ENCODE measurements around the gene KCNK4. TPM values are rescaled to one million over a fixed set of nuclear protein-coding genes. Genes with fewer than 3 reads are reported as not detected.

The KCNK4 gene
- polyA plus RNA-seq, 1 experiment = not detected

DNA sequence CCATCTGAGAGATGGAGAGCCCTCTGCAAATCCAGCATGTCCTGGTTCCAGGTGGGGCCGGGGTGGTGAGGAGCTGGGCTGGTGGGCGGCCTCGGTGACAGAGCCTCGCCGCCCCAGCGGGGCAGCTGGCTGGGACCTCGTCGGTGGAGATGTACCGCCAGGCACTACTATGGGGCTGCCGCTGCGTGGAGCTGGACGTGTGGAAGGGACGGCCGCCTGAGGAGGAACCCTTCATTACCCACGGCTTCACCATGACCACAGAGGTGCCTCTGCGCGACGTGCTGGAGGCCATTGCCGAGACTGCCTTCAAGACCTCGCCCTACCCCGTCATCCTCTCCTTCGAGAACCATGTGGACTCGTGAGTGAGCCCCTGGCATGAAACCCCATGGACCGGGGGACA lies 32.7 kb upstream of the KCNK4 start:
- peaks cover 41% of the 10 kb centered on the region for H3K36me3 ChIP-seq (ENCODE audit: control insufficient read depth, insufficient read depth, low read length)
- TF ChIP-seq, protein P1, sequence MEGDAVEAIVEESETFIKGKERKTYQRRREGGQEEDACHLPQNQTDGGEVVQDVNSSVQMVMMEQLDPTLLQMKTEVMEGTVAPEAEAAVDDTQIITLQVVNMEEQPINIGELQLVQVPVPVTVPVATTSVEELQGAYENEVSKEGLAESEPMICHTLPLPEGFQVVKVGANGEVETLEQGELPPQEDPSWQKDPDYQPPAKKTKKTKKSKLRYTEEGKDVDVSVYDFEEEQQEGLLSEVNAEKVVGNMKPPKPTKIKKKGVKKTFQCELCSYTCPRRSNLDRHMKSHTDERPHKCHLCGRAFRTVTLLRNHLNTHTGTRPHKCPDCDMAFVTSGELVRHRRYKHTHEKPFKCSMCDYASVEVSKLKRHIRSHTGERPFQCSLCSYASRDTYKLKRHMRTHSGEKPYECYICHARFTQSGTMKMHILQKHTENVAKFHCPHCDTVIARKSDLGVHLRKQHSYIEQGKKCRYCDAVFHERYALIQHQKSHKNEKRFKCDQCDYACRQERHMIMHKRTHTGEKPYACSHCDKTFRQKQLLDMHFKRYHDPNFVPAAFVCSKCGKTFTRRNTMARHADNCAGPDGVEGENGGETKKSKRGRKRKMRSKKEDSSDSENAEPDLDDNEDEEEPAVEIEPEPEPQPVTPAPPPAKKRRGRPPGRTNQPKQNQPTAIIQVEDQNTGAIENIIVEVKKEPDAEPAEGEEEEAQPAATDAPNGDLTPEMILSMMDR (IDR thresholded peaks at IDR 0.05; ENCODE audit: insufficient read depth, low read depth, low read length) = no peak
- H3K27me3 ChIP-seq (ENCODE audit: control insufficient read depth, insufficient read depth, low read length) = no peaks in the 10 kb centered on the region
- ChIA-PET CTCF (interaction anchor here (1.2 to 2.0 kb wide), 2 partner anchors 9 to 10 kb away, joined by 5 to 7 read pairs; no protein-coding TSS in a partner anchor), POLR2A (no interaction called here)
- H3K4me3 ChIP-seq (ENCODE audit: low read depth, low read length) = no peak overlapping the region
- no peak for DNase-seq (ENCODE audit: low read depth)

DNA sequence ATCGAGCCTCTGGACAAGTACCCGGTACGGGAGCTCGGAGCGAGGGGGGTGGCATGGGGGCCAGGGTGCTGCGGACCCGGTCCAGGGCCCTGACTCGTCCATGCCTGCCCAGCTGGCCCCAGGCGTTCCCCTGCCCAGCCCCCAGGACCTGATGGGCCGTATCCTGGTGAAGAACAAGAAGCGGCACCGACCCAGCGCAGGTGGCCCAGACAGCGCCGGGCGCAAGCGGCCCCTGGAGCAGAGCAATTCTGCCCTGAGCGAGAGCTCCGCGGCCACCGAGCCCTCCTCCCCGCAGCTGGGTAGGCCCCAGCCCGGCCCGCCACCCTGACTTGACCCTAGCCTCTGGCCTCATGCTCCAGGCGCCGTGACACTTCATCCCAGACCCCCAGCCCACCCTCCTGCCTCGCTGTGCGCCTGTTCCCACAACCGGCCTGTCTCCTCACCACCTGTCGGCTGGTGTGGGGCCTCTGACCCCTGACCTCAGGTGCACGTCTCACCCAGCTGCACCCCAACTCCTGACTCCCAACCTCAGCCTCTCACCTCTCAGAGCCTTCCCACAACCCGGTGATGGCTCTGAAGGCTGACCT lies 32.1 kb upstream of the KCNK4 start:
- TF ChIP-seq, protein P1 (IDR thresholded peaks at IDR 0.05; ENCODE audit: insufficient read depth, low read depth, low read length) = no peak

DNA sequence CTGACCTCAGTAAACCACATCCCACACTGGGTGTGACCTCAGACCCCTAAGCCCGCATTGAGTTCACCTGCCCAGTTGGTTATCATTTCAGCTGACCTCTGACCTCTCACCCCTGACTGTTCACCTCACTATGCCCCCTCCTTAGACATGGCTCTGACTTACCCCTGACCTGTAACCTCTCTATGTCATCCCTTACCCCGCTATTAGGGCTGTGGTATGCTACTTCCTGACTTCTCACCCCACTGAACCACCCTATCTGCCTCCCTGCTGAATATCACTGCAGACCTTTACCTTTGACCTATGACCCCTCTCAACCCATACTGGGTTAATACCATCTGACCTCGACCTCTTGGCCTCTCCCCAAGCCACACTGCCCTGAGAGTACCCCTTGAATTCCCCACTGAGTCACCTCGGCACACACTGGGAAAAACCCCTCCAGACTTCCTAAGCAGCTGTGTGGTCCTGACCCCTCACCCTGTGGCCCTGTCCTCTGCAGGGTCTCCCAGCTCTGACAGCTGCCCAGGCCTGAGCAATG lies 31.5 kb upstream of the KCNK4 start:
- POLR2A ChIA-PET = no interaction called here
- H3K27me3 ChIP-seq (ENCODE audit: control insufficient read depth, insufficient read depth, low read length) = no peaks in the 10 kb centered on the region
- no peak for DNase-seq (ENCODE audit: low read depth)
- H3K36me3 ChIP-seq (ENCODE audit: control insufficient read depth, insufficient read depth, low read length) = peaks cover 51% of the 10 kb centered on the region
- CTCF ChIA-PET = interaction anchor here (0.8 kb wide), 1 partner anchor 45 kb away, joined by 3 read pairs; no protein-coding TSS in a partner anchor
- TF ChIP-seq, protein P1 (IDR thresholded peaks at IDR 0.05; ENCODE audit: insufficient read depth, low read depth, low read length) = no peak
- H3K4me3 ChIP-seq (ENCODE audit: low read depth, low read length) = no peak overlapping the region

More for the DNA sequence above, 32.1 kb upstream of the KCNK4 start:
- Histone ChIP-seq H3K27me3 (ENCODE audit: control insufficient read depth, insufficient read depth, low read length) (no peaks in the 10 kb centered on the region), H3K36me3 (ENCODE audit: control insufficient read depth, insufficient read depth, low read length) (peaks cover 47% of the 10 kb centered on the region), H3K4me3 (ENCODE audit: low read depth, low read length) (no peak overlapping the region)
- POLR2A ChIA-PET = no interaction called here
- CTCF ChIA-PET = interaction anchor here (0.8 kb wide), 1 partner anchor 45 kb away, joined by 3 read pairs; no protein-coding TSS in a partner anchor
- DNase-seq (ENCODE audit: low read depth) = no peak

DNA sequence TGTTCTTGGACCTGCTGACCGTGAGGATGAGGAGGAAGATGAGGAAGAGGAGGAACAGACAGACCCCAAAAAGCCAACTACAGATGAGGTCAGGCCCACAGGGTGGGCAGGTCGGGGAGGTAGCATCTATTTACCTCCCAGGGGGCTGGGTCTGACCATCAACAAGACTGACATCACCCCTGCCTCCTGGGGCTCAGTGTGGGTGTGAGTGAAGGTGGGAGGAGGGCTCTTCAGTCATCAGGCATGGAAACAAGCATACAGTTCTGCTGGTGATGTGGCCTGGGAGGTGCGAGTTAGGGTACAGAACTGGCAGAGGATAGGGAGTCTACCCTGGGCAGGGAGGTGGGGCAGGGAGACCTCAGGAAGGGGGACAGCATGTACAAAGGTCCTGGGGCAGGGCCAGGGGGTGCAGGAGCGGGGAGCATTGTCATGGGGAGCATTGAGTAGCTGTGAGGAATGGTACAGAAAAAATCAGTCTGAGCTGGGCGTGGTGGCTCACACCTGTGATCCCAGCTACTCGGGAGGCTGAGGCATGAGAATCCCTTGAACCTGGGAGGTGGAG lies 30.9 kb upstream of the KCNK4 start:
- ChIA-PET CTCF (interaction anchor here (0.8 to 6.5 kb wide), 4 partner anchors 9 to 45 kb away, joined by 3 to 56 read pairs (median 3); partner anchors contain the start of genes ESRRA and PLCB3), POLR2A (no interaction called here)
- no peak overlapping the region for H3K4me3 ChIP-seq (ENCODE audit: low read depth, low read length)
- H3K27me3 ChIP-seq (ENCODE audit: control insufficient read depth, insufficient read depth, low read length) = no peaks in the 10 kb centered on the region
- no peak for DNase-seq (ENCODE audit: low read depth)
- TF ChIP-seq, protein P1 (IDR thresholded peaks at IDR 0.05; ENCODE audit: insufficient read depth, low read depth, low read length) = no peak
- H3K36me3 ChIP-seq (ENCODE audit: control insufficient read depth, insufficient read depth, low read length) = peaks cover 52% of the 10 kb centered on the region

DNA sequence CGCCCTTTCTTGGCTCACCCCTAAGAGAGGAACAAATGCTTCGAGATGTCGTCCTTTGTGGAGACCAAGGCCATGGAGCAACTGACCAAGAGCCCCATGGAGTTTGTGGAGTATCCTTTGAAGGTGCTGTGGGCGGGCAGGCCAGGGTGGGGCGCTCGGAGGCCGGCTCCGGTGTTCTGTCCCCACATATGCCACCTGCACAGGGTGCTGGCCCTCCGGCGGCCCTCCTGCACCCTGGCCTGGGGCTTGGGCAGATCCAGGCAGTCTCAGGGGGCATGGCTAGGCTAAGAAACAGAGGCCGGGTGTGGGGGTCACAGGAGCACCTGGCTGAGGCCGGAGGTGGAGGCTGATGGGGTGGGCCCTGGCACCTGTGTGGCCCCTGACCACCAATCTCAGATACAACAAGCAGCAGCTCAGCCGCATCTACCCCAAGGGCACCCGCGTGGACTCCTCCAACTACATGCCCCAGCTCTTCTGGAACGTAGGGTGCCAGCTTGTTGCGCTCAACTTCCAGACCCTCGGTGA lies 29.5 kb upstream of the KCNK4 start:
- CTCF ChIA-PET = interaction anchor here (1.1 to 6.5 kb wide), 2 partner anchors 9 to 10 kb away, joined by 3 to 56 read pairs; partner anchors contain the start of gene PLCB3
- no peak for DNase-seq (ENCODE audit: low read depth)
- H3K27me3 ChIP-seq (ENCODE audit: control insufficient read depth, insufficient read depth, low read length) = no peaks in the 10 kb centered on the region
- TF ChIP-seq, protein P1 (IDR thresholded peaks at IDR 0.05; ENCODE audit: insufficient read depth, low read depth, low read length) = no peak
- peaks cover 53% of the 10 kb centered on the region for H3K36me3 ChIP-seq (ENCODE audit: control insufficient read depth, insufficient read depth, low read length)
- H3K4me3 ChIP-seq (ENCODE audit: low read depth, low read length) = no peak overlapping the region
- POLR2A ChIA-PET = no interaction called here

Measured in BJ (cell line).